D721Med (cell line): Measurements from ENCODE around the gene NOD2.

Experiments
- DNase-seq: peaks from one replicate; pipeline ENCODE4 v3.0.0; 2011; ENCODE audit warnings: low spot score; ENCODE audit not compliant: insufficient read length
- FAIRE-seq: peaks from 2 replicates; lab custom pipeline; 2011; peaks lifted over from hg19 to GRCh38; lab: Jason Lieb, UNC
- TF ChIP-seq, protein P1 (sequence below): IDR thresholded peaks from 2 replicates; pipeline ENCODE4 v1.5.1; 2012; ENCODE audit warnings: mild to moderate bottlenecking, control low read depth; ENCODE audit not compliant: insufficient read depth; ENCODE audit errors: missing control alignments

NOD2 gene

DNA sequence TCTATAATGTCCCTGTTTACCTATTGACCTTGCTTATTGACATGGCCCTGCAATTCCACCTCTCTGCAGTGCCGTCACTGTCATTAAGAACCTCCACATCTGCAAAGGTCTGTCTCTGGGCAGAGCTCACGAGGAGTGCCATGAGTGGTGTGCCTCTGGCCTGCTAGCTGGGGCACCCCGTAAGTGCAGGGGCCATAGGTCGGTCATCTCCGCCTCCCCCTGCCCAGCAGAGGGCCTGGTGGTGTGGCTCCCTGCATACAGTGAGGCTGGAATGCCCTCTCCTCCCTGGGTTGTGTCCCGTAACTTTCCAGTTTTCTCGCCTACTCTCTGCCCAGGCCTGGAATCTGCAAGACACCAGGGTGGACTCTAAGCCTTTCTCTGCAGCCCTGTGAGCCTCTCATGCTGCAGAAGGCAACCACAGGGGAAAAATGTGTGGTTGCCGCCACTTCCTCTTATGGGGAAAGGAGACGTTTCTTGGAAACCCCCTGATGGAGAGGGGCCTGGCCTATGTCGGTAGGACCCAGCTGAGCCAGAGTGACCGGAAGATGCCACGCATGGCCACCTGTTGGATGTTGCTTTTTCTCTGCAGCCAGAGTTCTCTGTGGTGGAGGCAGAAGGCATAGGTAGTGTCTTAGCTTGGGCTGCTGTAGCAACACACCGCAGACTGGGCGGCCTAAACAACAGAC lies 9.6 kb upstream of the NOD2 start:
- TF ChIP-seq, protein P1, sequence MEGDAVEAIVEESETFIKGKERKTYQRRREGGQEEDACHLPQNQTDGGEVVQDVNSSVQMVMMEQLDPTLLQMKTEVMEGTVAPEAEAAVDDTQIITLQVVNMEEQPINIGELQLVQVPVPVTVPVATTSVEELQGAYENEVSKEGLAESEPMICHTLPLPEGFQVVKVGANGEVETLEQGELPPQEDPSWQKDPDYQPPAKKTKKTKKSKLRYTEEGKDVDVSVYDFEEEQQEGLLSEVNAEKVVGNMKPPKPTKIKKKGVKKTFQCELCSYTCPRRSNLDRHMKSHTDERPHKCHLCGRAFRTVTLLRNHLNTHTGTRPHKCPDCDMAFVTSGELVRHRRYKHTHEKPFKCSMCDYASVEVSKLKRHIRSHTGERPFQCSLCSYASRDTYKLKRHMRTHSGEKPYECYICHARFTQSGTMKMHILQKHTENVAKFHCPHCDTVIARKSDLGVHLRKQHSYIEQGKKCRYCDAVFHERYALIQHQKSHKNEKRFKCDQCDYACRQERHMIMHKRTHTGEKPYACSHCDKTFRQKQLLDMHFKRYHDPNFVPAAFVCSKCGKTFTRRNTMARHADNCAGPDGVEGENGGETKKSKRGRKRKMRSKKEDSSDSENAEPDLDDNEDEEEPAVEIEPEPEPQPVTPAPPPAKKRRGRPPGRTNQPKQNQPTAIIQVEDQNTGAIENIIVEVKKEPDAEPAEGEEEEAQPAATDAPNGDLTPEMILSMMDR = no peak
- FAIRE-seq (no peak), DNase-seq (no peak)

DNA sequence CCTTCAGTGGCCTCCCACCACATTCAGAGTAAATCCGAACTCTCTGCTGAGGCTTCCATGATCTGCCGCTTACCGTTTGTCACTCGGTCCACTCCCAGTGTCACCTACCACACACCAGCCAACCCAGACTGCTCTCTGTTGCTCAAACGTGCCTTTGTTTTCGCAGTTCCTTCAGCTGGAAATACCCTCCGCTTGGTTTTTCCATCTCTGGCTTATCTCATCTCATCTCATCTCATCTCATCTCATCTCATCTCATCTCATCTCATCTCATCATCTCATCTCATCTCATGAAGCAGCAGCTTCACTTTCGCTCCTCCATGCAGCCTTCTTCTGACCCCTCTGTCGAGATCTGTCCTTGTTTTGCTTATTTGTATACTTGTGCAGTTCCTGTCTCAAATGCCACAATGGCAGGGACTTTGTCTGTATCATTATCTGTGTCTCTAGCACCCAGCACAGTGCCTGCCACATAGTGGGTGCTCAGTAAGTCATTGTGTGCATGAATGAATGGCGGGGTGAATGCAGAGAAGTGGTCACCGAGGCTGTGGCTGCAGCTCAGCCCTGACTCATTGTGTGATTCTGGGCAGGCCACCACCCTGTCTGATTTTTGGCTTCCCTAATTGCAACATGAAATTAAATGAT lies 8.5 kb upstream of the NOD2 start:
- FAIRE-seq = no peak
- DNase-seq = no peak
- TF ChIP-seq, protein P1 = no peak

DNA sequence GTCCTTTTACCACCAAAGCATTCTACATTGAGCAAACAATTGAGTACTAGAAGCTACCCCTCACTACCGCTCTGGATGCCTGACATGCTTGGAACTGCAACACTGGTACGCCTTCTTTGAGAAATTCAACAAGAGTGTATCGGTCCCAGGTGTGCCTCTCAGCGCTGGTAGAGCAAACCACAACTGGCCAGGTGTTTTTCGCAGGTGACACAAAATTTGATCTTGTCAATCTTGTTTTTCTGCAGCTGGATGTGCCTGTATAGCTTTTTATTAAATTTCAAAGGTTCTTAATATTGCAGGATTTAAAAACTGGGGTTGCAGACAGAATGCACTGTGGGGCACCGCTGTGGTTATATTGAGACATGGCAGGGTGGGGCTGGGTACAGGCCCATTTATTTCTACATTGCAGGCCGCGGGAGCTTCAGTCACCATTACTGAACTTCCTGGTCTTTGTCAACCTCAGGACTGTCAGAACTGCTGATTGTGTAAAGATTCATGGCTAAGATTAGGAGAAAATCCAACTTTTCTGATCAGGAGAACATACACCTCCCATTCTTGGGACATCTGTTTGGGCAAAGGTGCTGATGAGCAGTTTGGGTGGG lies 7.8 kb upstream of the NOD2 start:
- no peak for FAIRE-seq
- no peak for DNase-seq
- TF ChIP-seq, protein P1 = no peak

DNA sequence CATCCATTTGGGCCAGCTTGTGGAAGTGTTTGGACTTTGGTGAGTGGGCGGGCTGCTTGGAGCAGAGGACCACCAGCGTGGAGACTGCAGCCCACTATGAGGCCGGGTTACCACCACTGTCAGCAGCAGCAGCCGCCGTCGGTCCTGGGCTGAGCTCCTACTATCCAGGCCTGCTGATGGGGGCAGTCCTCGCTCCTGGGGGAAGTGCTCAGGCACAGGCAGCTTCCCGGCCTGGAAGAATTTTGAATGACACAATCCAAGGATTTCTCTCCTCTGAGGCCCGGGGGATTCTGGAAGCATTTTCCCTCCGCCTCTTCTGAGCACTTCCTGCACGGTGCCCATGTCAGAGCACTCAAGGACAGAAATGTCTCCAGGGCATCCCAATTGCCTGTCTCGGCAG lies 5.3 kb upstream of the NOD2 start:
- TF ChIP-seq, protein P1 = no peak
- FAIRE-seq (no peak), DNase-seq (no peak)

DNA sequence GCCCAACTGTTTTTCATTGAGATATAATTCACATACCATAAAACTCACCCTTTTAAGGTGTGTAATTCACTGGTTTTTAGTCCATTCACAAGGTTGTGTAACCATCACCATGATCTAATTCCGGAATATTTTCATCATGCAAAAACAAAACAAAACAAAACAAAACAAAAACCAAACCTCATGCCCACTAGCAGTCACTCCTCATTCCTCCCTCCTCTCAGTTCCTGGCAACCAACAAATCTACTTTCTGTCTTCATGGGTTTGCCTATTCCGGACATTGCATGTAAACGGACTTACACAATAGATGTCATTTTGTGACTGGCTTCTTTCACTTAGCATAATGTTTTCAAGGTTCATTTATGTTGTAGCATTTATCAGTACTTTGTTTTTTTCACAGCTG lies 4.5 kb upstream of the NOD2 start:
- TF ChIP-seq, protein P1 = no peak
- no peak for FAIRE-seq
- DNase-seq = no peak

DNA sequence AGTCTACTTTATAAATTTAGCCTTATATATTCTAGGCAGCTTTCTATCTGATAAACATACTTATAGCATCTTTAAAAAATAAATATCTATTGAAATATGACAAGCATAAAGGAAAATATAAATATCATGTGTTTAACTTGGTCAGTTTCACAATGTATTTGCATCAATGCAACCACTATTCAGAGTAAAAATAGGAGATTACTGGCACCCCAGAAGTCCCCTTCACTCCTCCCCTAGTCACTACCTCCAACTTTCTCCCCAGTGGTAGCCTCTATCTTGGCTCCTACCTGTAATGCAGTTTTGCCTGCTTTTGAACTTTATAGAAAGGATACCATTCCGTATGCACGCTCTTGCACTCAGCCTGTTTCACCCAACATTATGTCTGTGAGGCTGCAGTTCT lies 3.2 kb upstream of the NOD2 start:
- TF ChIP-seq, protein P1 = no peak
- DNase-seq (no peak), FAIRE-seq (no peak)

DNA sequence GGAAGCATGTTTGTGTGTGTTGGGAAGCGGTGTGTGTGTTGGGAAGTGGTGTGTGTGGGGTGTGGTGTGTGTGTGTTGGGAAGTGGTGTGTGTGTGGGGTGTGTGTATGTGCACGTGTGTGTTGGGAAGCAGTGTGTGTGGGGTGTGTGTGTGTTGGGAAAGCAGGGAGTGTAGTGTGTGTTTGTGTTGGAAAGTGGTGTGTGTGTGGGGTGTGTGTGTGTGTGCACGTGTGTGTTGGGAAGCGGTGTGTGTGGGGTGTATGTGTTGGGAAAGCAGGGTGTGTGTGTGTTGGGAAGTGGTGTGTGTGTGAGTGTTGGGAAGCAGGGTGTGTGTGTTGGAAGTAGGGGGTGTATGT lies 785 bp upstream of the NOD2 start:
- TF ChIP-seq, protein P1 = no peak
- FAIRE-seq (no peak), DNase-seq (no peak)
